GM18867 (cell line): ENCODE measurements around the gene GARS1.

ENCODE experiments used
- ATAC-seq: cut with Tn5 transposase; IDR thresholded peaks from one replicate; pipeline ENCODE4 v1.9.1; 2021; ENCODE audit warnings: mild to moderate bottlenecking, moderate library complexity; ENCODE audit not compliant: unreplicated experiment

GARS1 gene

GRCh38 chr7:30678805-30679204 lies 84.1 kb downstream of the GARS1 start:
- no peak for ATAC-seq

GRCh38 chr7:30679664-30680063 lies 85.0 kb downstream of the GARS1 start:
- ATAC-seq = no peak

GRCh38 chr7:30681331-30681797 lies 86.7 kb downstream of the GARS1 start:
- no peak for ATAC-seq

- no peak for ATAC-seq
Observed at GRCh38 chr7:30681815-30682211, 87.1 kb downstream of the GARS1 start.

- no peak for ATAC-seq
Observed at GRCh38 chr7:30682212-30683083, 87.8 kb downstream of the GARS1 start, which contains the start of gene CRHR2. TSS of gene CRHR2 (minus strand) at chr7:30682456. CDS start at chr7:30682280, 176 bp downstream.

- ATAC-seq = no peak
Observed at GRCh38 chr7:30683306-30683705, 88.6 kb downstream of the GARS1 start.
